HG02938 (cell line): Measurements from ENCODE around the gene UMAD1.
"Not testable (repeated sequence)": the region's sequence is repeated elsewhere in the genome, so short reads cannot be mapped to it uniquely, and the experiment has no call there.

Experiments
- ATAC-seq: cut with Tn5 transposase; IDR thresholded peaks from one replicate; pipeline ENCODE4 v1.9.1; 2021; ENCODE audit warnings: mild to moderate bottlenecking, moderate library complexity; ENCODE audit not compliant: unreplicated experiment

The UMAD1 gene

DNA sequence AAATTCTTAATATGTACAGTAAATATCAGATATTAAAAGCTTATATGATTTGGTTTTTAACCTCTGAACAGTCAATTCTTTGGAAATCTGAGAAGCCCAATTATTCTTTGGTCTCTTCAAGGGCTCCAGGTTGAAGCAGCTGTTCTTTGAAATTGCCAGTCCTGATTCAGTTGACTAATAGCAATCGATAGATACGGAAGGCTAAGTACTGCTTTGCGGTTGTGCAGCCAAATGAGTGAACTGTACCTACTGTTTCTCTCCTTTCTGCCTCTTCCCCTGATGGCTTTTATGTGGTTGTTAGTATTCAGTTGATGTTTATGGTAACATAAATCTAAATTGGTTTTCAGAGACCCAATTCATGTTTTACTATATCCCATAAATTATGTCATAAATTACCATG is 181.0 kb downstream of the UMAD1 start:
- ATAC-seq: no peak

DNA sequence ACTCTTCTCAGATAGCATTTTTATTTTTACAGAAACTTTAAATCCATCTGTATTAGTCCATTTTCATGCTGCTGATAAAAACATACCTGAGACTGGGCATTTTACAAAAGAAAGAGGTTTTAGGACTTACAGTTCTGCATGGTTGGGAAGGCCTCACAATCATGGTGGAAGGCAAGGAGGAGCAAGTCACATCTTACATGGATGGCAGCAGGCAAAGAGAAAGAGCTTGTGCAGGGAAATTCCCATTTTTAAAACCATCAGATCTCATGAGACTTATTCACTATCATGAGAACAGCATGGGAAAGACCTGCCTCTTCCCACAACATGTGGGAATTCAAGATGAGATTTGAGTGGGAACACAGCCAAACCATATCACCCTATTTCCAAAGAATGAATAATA is 184.7 kb downstream of the UMAD1 start:
- ATAC-seq: not testable (repeated sequence)

DNA sequence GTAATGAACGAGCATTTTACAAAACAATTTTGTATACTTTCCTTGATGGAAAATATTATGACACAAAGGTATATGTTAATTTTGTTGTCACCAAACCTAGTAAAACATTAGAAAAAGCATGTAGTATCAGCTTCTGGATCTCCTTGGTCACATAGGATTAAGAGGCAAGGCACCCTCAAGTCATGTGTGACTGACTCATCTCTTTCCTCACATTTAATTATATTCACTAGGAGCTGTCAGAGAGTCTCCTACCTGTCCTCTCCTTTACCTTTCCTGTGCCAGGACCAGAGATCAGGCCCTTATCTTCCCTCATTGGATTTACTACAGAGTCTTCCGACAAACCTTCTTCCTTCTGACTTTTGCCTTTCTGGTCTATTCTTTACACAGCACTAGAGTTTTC is 189.1 kb downstream of the UMAD1 start:
- no peak for ATAC-seq

DNA sequence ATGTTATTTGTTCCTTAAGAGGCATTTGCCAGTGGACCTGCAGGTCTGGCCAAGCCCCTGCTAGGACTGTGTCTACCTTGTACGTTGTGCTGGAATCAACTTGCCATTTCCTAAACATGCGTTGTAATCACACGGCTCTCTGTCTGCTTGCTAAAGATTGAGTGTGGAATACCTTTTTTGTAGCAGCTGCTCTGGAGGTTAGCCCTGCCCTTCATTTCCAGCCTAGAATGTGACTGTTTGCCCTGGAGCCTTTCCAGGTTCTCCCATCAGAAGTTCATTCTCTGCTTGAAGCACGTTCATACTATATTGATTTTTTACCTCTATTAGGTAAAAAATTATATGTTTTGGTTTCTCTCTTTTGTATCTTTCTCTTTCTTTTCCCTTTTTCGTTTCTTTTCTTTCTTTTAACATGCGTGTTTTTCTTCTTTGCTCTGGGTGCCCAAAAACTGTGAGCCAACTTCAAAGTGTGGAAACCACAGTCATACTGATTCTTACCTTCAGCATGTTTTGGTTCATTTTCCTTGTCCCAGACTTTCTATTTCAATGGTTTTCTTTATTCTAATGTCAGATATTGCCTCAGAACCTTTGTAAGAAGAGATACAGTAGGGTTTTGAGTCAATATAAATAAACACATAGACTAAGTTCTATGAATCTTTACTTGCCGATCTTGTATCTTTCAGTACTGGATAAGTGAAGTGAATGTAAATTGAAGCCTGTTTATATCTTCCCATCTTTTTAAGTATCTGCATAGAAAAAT is 189.7 kb downstream of the UMAD1 start:
- no peak for ATAC-seq

DNA sequence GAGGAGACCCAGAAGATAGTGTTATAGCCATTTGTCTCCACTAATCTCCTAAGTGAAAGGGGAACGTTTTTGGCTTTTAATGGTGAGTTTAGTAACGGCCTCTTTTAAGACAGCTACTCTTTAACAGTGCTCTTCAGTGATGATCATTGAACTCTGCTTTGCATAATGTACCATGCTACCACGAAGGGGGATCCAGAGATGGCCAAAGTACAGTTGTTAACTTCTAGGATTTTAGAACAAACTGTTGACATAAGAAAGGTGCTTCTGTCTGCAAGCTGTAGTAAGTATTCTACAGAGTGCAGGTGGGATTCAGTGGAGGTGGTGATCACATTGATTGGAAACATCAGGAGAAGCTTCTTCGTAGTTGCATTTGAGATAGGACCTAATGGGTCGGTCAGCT is 192.0 kb downstream of the UMAD1 start:
- no peak for ATAC-seq

DNA sequence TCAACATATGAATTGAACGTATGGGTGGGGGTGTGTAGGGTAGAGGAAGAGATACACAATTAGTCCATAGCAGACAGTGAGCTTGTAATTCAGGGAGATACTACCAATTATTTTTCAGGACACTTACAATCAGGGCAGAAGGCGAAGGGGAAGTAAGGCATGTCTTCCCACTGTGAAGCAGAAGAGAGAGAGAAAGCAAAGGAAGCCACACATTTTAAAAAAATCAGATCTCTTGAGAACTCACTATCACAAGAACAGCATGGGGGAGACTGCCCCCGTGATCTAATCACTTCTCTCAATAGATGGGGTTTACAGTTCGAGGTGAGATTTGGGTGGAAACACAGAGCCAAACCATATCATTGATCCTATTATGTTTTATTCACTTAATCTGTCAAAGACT is 194.2 kb downstream of the UMAD1 start:
- ATAC-seq: no peak

DNA sequence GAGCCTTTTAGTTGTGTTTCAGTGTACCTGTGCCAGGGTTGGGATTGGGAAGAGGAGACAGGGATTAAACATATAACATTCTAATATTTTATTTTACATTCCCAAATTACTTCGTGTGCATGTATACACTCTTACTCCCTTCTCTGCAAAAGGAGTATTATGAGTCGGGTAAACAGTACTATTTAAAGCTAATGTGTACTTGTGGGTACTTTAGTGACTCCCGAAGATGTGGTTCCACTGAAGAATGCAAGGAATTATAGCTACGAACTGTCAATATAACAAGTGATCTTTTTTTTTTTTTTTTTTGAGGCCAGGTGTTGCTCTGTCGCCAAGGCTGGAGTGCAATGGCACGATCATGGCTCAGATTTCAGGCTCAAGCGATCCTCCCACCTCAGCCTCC is 200.5 kb downstream of the UMAD1 start:
- no peak for ATAC-seq

DNA sequence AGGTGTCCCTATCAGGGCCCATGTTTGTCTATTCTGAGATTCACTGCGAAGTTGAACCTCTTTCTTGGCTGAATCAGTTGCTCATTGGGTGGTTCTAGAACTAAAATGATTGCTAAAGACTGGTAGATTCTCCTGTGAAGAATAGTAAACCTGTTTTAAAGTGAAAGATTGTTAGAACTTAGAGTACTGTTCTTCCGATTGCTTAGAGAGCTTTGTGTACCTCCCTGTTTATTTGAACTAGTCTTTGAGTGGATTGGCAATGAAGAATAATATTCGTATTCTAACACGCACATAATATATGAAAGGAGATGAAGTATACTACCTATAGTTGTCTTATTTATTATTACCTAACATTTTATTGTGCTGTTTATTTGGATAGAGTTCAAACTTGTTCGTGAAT is 202.7 kb downstream of the UMAD1 start:
- no peak for ATAC-seq

DNA sequence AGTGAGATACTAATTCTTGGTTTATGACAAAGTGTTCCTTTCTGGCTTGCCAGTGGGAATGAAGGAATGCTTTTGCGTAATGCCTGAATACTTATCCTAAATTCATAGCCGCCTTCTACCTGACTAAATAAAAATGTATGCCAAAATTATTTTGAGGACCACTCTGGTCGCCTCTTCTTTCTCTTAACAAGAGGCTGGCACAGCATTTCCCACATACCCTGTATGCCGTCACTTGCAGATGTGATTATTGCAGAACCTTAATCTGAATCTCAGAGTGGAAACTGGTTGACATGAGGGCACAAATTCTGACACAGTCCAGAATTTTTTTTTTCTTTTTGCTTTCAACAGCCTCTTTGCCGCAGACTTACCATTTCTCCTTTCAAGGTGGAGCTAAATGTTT is 203.4 kb downstream of the UMAD1 start:
- ATAC-seq: no peak

DNA sequence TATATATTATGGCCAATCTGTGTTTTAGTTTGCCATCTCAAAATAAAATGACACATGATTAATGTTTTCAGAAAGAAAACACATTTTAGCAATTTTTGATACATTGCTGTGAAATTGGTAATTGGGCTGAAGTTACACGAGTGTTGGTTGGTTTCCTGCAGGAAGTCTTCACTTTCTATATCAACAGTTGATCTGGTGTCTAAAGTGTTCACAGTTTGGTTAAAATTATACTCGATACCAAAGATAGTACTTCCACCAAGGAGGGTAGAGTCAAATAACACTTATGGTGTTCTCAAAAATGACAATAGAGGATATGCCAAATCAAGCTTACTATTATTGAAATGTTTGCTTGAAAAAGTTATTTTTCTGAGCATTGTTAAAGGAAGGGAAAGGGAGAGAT is 207.7 kb downstream of the UMAD1 start:
- peak; percentile 92 for ATAC-seq

DNA sequence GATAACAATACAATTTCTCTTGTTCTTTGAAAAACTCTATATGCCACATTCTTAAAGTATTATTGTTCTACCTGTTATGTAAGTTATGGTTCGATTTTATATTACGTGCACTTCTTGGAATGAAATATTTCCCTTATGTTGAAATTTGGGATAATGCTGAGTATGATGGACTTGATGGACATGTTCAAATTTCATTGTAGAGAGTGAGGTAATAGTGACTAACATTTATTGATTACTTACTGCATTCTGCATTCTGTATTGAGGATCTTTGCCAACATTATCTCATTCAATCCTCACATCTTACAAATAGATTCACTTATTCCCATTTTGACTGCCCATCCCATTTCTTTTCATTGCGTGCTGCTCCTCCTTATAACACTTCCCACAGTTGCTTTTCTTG is 208.3 kb downstream of the UMAD1 start:
- no peak for ATAC-seq

DNA sequence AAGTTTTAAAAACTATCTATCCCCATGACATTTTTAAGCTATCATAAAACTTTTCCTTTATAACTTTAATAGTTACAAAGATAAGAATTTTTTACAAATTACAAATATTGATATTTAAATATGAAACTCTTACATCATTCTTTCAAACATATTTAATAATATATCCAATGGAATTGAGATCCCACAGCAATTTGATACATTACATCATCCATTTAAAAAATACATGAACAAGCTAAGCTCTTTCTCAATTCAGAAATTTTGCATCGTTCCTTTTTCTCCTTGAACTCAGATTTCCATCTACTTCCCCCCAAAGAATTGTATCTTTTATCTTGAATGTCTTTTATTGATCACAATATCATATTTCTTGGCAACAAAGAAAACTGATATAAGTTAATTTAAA is 209.6 kb downstream of the UMAD1 start:
- ATAC-seq: no peak

DNA sequence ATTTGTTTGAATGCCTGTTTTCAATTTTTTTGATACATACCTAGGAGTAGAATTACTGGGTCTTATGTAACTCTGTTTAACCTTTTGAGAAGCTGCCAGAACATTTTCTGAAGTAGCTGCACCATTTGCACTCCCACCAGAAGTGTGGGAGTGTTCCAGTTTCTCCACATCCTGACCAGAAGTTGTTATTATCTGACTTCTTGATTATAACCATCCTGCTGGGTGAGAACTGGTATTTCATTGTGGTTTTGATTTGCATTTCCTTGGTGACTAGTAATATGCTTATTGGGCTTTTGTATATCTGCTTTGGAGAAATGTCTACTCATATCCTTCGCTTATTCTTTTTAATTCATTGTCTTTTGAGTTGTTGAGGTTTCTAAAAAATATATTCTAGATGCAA is 210.8 kb downstream of the UMAD1 start:
- ATAC-seq: no peak

DNA sequence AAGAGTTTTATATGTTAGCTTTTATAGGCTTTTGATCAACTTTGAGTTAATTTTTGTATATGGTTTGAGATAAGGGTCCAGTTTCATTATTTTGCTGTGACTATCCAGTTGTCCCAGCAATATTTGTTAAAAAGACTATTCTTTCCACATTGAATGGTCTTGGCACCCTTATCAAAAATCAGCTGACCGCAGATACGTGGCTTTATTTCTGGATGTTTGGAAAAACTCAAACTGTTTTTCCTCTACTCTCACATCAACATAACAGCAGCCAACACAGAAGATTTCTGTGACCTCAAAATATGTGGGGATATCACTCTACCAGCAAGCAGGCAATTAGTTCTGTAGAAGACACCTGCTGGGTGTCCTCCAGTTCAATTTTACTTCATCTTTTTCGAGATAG is 211.4 kb downstream of the UMAD1 start:
- no peak for ATAC-seq

DNA sequence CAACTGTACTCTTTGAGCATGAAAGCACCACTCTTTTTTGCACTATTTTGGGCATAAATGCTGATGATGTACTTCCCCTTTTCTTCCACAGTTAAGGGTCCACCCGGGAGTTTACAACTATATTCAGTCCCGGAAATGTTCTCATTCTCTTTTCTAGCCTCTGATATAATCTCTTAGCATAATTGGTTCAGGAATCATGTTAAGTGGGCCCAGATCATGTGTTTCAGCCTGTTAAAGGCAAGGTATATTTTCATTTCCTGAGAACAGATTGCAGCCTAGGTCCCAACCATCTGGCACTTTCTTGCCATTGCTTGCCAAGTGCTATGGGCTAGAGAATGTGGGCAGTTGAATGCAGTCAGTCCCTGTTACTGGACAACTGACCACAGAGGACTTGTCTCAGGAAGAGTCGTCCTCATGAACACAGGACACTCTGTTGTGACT is 216.6 kb downstream of the UMAD1 start:
- no peak for ATAC-seq

DNA sequence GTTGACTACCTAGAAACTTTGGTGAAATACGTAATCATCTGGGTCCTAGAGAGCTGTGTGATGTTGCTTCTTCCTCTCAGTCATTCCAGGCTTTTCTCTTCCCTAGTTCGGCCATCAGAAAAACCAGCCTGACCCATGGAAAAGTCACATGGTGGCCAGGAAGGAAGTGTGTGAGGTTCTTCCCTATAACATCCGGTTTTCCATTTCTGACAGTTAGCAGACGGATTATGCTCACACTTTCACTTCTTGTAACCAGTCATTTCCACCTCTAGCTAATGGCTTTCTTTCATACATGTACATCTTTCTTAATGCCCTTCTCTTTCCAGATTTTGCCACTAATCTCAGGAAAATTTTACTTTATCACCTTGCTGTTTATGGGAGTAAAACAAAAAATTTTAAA is 218.0 kb downstream of the UMAD1 start:
- ATAC-seq: peak; percentile 47

DNA sequence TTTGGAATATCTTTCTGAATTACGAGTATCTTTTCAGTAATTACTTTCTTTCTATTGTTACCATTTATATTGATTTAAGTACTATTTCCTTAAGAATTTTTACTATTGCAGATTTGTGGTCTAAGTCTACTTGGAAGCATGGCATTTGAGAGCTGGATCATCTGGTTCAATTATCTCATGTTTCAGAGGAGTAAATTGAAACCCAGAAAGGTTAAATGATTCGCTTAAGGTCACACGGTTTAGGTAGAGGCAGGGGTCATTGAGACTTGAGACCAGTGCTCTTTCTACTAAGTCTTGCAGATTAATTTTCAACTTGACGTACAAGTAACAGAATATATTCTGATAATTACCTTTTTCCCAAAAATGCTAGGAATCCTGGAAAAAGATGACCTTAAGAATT is 218.9 kb downstream of the UMAD1 start:
- no peak for ATAC-seq

DNA sequence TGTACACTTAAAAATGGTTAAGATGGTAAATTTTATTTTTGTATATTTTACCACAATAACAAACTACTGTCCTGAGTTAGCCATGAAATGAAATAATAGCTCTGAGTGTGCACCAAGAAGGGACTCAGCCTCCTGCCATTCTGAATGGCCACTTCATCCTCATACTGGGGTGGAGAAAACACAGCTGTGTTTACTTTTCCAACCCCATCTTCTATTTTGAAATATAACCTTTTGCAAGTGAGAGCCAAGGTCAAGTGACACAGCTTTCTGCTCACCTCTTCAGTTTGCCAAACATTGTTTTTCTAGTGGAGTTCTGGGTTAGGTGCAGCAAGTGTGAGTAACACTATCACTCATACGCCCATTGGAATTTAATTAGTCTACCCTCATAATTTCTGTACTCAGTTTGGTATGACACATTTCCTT is 220.7 kb downstream of the UMAD1 start:
- ATAC-seq: no peak

DNA sequence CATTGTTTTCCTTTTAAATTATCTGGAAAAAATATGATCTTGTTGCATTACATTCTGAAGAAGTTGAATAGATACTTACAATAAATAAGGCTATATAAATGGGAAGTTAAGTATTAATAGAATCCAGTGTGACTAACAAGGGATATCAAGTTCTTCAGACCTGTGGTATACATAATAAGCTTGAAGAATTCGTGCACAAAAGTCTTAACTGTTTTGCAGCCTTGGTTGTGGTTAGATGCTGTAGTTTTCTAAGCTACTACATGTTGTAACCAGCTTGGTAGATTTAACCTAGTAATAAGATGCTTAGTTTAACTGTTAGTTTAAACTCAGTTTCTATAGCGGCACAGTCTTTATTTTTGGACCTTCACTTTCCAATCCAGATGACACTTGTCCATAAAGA is 221.8 kb downstream of the UMAD1 start:
- ATAC-seq: no peak

DNA sequence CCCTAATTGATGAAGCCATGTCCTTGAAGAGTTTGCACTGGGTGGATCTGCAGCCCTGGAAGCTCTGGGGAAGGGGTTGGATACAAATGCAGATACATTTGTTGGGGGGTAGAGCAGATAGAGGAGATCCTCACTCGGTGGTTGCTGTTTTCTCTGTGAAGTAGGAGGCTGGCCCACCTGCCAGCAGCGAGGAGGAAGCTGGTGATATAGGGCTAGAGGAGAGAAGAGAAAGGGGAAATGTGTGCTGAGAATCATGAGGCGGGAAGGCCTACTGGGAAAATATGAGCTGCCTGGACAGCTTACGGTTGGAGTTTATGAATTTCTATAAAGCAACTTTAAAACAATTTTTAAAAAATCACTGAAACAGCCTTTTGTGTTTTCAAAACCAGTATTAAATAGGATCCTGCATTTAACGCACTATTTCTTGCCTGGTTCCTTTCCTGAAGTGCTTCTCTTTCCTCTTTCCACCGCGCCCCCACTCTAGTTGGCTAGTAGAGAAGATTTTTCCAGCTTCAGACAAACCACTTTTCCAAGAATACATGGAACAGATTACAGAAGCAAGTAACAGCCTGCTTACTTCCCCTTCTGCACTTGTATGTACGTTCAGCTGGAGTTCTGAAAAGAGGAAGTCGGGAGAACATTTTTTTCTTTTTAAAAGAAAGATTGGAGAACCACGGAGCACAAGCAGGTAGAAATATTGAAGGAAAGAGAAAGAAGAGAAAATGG is 227.5 kb downstream of the UMAD1 start:
- no peak for ATAC-seq

DNA sequence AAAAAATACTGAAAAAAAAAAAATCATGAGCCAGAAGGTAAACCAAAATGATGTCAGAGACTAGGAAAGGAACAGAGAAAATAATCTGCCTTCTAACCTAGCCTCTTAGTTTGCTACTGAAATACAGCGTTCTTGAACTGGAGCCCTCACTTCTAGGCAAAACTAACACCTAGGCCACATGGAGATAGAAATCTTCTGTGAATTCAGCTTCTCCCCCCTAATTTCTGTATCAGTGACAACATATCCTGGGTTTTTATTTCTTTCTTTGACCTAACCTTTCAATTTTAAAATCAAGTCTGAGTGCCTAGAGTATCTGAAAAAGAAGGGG is 228.0 kb downstream of the UMAD1 start:
- ATAC-seq: no peak

DNA sequence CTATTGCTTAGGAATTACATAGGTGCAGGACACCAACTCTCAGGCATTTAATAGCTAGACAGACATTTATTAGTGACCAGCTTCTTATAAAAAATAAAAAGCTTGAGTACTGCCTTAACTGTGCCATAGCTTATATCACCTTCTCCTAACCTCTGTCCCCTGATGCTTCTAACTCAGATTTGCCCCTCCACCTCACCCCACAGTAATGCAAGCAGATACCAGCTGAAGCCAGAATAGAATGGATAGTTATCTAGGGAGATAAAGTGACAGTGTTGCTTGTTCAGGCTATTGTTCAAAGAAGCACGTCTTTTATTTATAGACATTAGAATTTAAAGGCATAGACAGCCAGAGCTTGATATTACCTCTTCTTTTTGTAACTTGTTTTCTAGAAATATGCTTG is 228.5 kb downstream of the UMAD1 start:
- ATAC-seq: no peak

DNA sequence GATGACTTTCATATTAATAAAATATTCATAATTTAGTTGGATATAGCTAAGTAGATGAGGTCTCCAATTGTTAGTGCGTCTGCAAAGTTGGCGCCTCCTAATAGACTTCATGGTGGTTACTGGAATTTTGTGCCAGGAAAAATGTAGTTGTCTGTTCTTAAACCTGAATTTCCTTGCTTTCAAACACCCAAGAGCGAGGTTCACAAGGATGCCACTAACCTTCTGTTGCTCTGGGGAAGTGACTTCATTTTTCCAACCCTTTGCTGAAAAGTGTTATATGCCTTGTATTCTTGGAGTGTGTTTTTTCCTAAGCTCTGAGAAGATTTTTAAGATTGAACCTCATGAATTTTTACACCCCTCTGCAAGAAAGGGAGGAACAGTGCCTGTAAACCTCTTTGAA is 229.1 kb downstream of the UMAD1 start:
- ATAC-seq: no peak
